Immature natural killer cell (primary cell): ENCODE data around the gene TRAF4. TPM values are rescaled to one million over a fixed set of nuclear protein-coding genes. Genes with fewer than 3 reads are reported as not detected.
A peak's percentile ranks its signal among the peaks of the same experiment; 100 is the strongest.
"Not testable (repeated sequence)": the region's sequence is repeated elsewhere in the genome, so short reads cannot be mapped to it uniquely, and the experiment has no call there.

Experiments
- DNase-seq, 3 donors: peaks; one replicate each; pipeline ENCODE4 v3.0.0; 2022; ENCODE audit warnings: mixed read lengths in 1 of 3
- H3K27ac Mint-ChIP-seq, 6 donors: one replicate each; pipeline ENCODE4 v1.8.0; 2020; ENCODE audit warnings: mixed read lengths in 6 of 6, mild to moderate bottlenecking in 5 of 6, inconsistent platforms in 4 of 6, moderate library complexity in 3 of 6
- H3K27me3 Mint-ChIP-seq, 3 donors: one replicate each; pipeline ENCODE4 v1.8.0; 2020 to 2021; ENCODE audit warnings: low read depth in 3 of 3, mild to moderate bottlenecking in 3 of 3, mixed read lengths in 3 of 3, moderate library complexity in 3 of 3, inconsistent platforms in 1 of 3
- H3K36me3 Mint-ChIP-seq, 3 donors: one replicate each; pipeline ENCODE4 v1.8.0; 2020; ENCODE audit warnings: mixed read lengths in 3 of 3, inconsistent platforms in 2 of 3, mild to moderate bottlenecking in 2 of 3
- H3K4me1 Mint-ChIP-seq, 2 donors: one replicate each; pipeline ENCODE4 v1.8.0; 2020; ENCODE audit warnings: inconsistent platforms in 2 of 2, mild to moderate bottlenecking in 2 of 2, mixed read lengths in 2 of 2, moderate library complexity in 1 of 2
- H3K4me3 Mint-ChIP-seq, 5 donors: one replicate each; pipeline ENCODE4 v1.8.0; 2020; ENCODE audit warnings: mild to moderate bottlenecking in 5 of 5, mixed read lengths in 5 of 5, inconsistent platforms in 3 of 5, moderate library complexity in 3 of 5
- H3K9me3 Mint-ChIP-seq, 6 donors: one replicate each; pipeline ENCODE4 v1.8.0; 2020; ENCODE audit warnings: mild to moderate bottlenecking in 6 of 6, mixed read lengths in 6 of 6, inconsistent platforms in 4 of 6, moderate library complexity in 3 of 6
- polyA plus RNA-seq, 3 donors: library from polyadenylated mRNA; unstranded; fragments of 300-500 nt; fragmentation: Illumina TruSeq; gene quantifications; one replicate each; pipeline ENCODE4 v1.2.3, GENCODE V29; 2021

Gene TRAF4
- polyA plus RNA-seq, 3 donors from 2014 or later: 2.5 to 5.1 (median 2.7) TPM

DNA sequence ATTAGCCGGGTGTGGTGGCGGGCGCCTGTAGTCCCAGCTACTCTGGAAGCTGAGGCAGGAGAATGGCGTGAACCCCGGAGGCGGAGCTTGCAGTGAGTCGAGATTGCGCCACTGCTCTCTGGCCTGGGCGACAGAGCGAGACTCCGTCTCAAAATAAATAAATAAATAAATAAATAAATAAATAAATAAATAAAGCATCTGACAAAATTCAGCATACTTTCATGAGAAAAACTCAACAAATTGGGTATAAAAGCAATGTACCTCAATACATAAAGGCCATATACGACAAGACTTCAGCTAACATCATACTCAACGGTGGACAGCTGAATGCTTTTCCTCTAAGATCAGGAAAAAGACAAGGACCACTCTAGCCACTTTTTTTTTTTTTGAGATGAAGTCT lies 35.8 kb downstream of the TRAF4 start:
- H3K9me3 Mint-ChIP-seq, H3K27me3 Mint-ChIP-seq, H3K27ac Mint-ChIP-seq, H3K4me3 Mint-ChIP-seq, H3K36me3 Mint-ChIP-seq, DNase-seq: not testable (repeated sequence)
- peaks cover 25 to 43% of the 10 kb centered on the region in 2 donors for H3K4me1 Mint-ChIP-seq

DNA sequence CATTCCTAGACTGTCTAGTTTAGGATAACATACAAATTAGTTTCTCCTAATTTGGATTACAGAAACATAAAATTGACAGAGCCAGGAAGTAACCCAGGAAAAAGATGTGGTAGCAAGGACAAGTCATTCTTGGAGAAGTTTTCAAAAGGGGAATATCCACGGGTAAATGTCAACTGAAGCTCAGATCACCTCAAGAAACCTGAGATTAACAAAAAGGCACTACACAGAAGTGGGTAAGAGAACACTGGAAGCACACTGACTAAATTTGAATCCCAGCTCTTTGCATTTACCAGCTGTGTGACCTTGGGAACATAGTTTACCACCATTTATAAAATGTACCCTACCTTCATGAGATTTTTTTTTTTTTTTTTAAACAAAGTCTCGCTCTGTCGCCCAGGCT lies 39.4 kb downstream of the TRAF4 start:
- peaks cover 0 to 6% (median 0%) of the 10 kb centered on the region in 3 donors for H3K27me3 Mint-ChIP-seq
- no peaks in the 10 kb centered on the region for H3K9me3 Mint-ChIP-seq
- no peak overlapping the region for H3K27ac Mint-ChIP-seq
- DNase-seq: no peak
- peaks cover 10 to 25% of the 10 kb centered on the region in 2 donors for H3K4me1 Mint-ChIP-seq
- no peak overlapping the region for H3K4me3 Mint-ChIP-seq
- no peaks in the 10 kb centered on the region for H3K36me3 Mint-ChIP-seq

DNA sequence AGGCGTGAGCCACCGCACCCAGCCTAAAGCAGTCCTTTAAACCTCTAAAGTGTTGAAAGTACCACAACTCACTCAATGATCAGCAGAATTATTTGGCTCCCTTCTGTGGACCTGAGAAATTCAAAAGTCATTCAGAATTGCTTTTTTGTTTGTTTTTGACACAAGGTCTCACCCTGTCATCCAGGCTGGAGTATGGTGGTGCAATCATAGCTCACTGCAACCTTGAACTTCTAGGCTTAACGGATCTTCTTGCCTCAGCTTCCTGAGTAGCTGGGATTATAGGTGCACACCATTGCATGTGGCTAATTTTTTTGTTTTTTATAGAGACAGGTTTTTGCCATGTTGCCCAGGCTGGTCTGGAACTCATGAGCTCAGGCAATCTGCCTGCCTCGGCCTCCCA lies 44.3 kb downstream of the TRAF4 start:
- no peaks in the 10 kb centered on the region for H3K9me3 Mint-ChIP-seq
- H3K4me3 Mint-ChIP-seq: no peak overlapping the region
- no peaks in the 10 kb centered on the region for H3K36me3 Mint-ChIP-seq
- no peak overlapping the region for H3K27ac Mint-ChIP-seq
- peaks cover 0 to 2% (median under 1%) of the 10 kb centered on the region in 3 donors for H3K27me3 Mint-ChIP-seq
- no peak for DNase-seq
- H3K4me1 Mint-ChIP-seq: peaks cover 0 to 10% of the 10 kb centered on the region in 2 donors

DNA sequence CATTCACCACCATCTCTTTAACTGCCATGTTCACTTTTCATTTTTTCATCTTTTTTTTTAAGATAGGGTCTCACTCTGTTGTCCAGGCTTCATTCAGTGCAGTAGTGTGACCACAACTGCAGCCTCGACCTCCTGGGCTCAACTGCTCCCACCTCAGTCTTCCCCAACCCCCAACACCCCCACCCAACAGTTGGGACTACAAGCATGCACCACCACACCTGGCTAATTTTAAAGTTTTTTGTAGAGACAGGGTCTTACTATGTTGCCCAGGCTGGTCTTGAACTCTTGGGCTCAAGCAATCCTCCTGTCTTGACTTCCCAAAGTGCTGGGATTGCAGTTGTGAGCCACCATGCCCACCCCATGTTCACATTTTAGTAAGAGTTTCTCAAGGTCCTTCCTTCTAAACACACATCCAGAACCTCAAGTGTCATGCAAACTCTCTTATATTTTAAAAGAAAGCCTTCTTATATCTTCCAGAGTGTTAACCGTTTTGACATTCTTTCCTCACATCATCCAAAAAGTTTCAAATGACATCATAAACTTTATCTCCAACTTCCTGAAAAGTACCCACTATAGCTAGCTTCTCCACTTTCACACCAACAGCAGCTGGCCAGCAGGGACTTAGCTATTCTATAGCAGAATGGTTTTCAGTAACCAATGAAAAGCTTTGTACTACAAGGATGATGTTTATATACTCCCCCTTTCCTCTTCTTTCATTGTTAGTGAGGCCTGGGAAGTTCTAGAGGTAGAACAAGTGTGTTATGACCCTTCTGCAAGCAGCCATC lies 49.3 kb downstream of the TRAF4 start:
- H3K9me3 Mint-ChIP-seq: no peaks in the 10 kb centered on the region
- peaks cover 0 to 2% (median 0%) of the 10 kb centered on the region in 3 donors for H3K27me3 Mint-ChIP-seq
- H3K27ac Mint-ChIP-seq: peak overlapping the region in 3 of 6 donors; percentile 50 to 77 (median 64)
- no peak overlapping the region for H3K4me3 Mint-ChIP-seq
- DNase-seq: no peak
- peaks cover 0 to 21% of the 10 kb centered on the region in 2 donors for H3K4me1 Mint-ChIP-seq
- H3K36me3 Mint-ChIP-seq: no peaks in the 10 kb centered on the region

DNA sequence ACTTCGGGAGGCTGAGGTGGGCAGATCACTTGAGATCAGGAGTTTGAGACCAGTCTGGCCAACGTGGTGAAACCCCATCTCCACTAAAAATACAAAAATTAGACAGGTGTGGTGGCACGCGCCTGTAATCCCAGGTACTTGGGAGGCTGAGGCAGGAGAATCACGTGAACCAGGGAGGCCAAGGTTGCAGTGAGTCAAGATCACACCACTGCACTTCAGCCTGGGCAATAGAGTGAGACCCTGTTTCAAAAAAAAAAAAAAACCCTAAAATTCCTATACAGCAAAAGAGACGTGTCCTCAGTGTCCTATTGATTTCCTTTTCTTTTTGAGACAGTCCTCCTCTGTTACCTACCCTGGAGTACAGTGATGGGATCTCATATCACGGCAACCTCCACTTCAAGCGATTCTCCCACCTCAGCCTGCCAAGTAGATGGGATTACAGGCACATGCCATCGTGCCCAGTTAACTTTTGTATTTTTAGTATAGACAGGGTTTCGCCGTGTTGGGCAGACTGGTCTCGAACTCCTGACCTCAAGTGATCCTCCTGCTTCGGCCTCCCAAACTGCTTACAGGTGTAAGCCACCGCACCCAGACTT lies 51.1 kb downstream of the TRAF4 start:
- not testable (repeated sequence) for DNase-seq, H3K4me3 Mint-ChIP-seq, H3K9me3 Mint-ChIP-seq, H3K27me3 Mint-ChIP-seq, H3K36me3 Mint-ChIP-seq, H3K27ac Mint-ChIP-seq
- peaks cover 0 to 21% of the 10 kb centered on the region in 2 donors for H3K4me1 Mint-ChIP-seq

DNA sequence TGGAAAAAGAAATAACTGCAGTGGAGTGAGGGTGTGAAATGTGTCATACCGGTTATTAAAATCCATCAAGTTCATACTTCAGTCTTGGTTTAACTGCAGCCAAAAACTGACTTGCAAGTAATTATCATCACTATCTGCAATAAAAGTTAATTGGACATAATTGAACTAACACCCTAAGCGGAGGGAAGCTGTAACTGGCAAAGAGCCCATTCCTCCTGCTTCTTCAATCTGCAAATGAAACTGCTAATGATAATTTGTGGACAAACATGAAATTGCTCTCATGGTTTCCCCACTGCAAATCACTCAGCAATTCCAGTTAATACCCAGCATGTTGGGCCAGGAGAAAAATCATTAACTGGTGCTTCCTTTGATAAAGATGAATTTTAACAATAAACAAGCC lies 52.3 kb downstream of the TRAF4 start:
- no peaks in the 10 kb centered on the region for H3K36me3 Mint-ChIP-seq
- H3K4me3 Mint-ChIP-seq: no peak overlapping the region
- no peaks in the 10 kb centered on the region for H3K9me3 Mint-ChIP-seq
- DNase-seq: no peak
- H3K27me3 Mint-ChIP-seq: peaks cover 0 to 3% (median 0%) of the 10 kb centered on the region in 3 donors
- H3K4me1 Mint-ChIP-seq: peaks cover 0 to 15% of the 10 kb centered on the region in 2 donors
- H3K27ac Mint-ChIP-seq: no peak overlapping the region

Other genes starting within 250 kb of the TRAF4 start
- not detected for gene FOXN1, start 237.7 kb upstream of the TRAF4 start, polyA plus RNA-seq
- gene UNC119, start 191.4 kb upstream of the TRAF4 start, polyA plus RNA-seq: 10 to 100 TPM; 45.4 to 61.1 (median 50.4) TPM
- 100 to 1,000 TPM in 1 of 3 donors, 10 to 100 TPM in 2; 71.7 to 135 (median 96.8) TPM for gene PIGS, start 172.5 kb upstream of the TRAF4 start, polyA plus RNA-seq
- 10 to 100 TPM; 50.9 to 80.1 (median 53.2) TPM for gene ALDOC, start 167.1 kb upstream of the TRAF4 start, polyA plus RNA-seq
- gene SPAG5, start 145.0 kb upstream of the TRAF4 start, polyA plus RNA-seq: 1 to 10 TPM in 2 of 3 donors, under 1 TPM in 1; 0.73 to 4.1 (median 3.2) TPM
- gene RSKR, start 129.8 kb upstream of the TRAF4 start, polyA plus RNA-seq: under 1 TPM in 1 of 3 donors, not detected in 2; 0.73 TPM
- 10 to 100 TPM; 16.1 to 43.2 (median 24.3) TPM for gene BLTP2, start 98.9 kb upstream of the TRAF4 start, polyA plus RNA-seq
- 100 to 1,000 TPM; 101 to 153 (median 112) TPM for gene SDF2, start 82.1 kb upstream of the TRAF4 start, polyA plus RNA-seq
- gene SUPT6H, start 81.8 kb upstream of the TRAF4 start, polyA plus RNA-seq: 10 to 100 TPM in 1 of 3 donors, 1 to 10 TPM in 2; 5.2 to 18.3 (median 7.4) TPM
- gene PROCA1, start 32.1 kb upstream of the TRAF4 start, polyA plus RNA-seq: 1 to 10 TPM in 1 of 3 donors, under 1 TPM in 2; 0.59 to 1.8 (median 0.60) TPM
- gene RAB34, start 26.1 kb upstream of the TRAF4 start, polyA plus RNA-seq: 1 to 10 TPM; 2.3 to 6.1 (median 5.3) TPM
- gene RPL23A, start 24.0 kb upstream of the TRAF4 start, polyA plus RNA-seq: 1,000 to 10,000 TPM; 2,545 to 3,232 (median 2,896) TPM
- not detected for gene TLCD1, start 17.8 kb upstream of the TRAF4 start, polyA plus RNA-seq
- gene NEK8, start 15.2 kb upstream of the TRAF4 start, polyA plus RNA-seq: 1 to 10 TPM; 1.7 to 4.2 (median 3.6) TPM
- gene FAM222B, start 98.8 kb downstream of the TRAF4 start, polyA plus RNA-seq: 10 to 100 TPM in 1 of 3 donors, 1 to 10 TPM in 2; 2.5 to 13.7 (median 4.9) TPM
- gene ERAL1, start 111.0 kb downstream of the TRAF4 start, polyA plus RNA-seq: 10 to 100 TPM; 32.6 to 48.9 (median 43.5) TPM
- gene FLOT2, start 153.7 kb downstream of the TRAF4 start, polyA plus RNA-seq: 100 to 1,000 TPM; 275 to 360 (median 296) TPM
- gene DHRS13, start 159.1 kb downstream of the TRAF4 start, polyA plus RNA-seq: 10 to 100 TPM; 21.4 to 27.4 (median 22.2) TPM
- 10 to 100 TPM in 1 of 3 donors, 1 to 10 TPM in 2; 1.2 to 15.3 (median 3.9) TPM for gene PHF12, start 207.5 kb downstream of the TRAF4 start, polyA plus RNA-seq